IPS-18c (cell line): ENCODE data around the gene RIC8B.

ENCODE experiments used
- H3K4me3 ChIP-seq: 2 replicates; pipeline ENCODE4 v1.7.0; 2013; ENCODE audit warnings: low read depth, mild to moderate bottlenecking, low read length, moderate library complexity; ENCODE audit not compliant: insufficient read depth
- H3K9me3 ChIP-seq: one replicate; pipeline ENCODE4 v1.6.1; 2013; ENCODE audit warnings: mild to moderate bottlenecking, low read length, moderate library complexity; ENCODE audit not compliant: control insufficient read depth, insufficient read depth

RIC8B gene

DNA sequence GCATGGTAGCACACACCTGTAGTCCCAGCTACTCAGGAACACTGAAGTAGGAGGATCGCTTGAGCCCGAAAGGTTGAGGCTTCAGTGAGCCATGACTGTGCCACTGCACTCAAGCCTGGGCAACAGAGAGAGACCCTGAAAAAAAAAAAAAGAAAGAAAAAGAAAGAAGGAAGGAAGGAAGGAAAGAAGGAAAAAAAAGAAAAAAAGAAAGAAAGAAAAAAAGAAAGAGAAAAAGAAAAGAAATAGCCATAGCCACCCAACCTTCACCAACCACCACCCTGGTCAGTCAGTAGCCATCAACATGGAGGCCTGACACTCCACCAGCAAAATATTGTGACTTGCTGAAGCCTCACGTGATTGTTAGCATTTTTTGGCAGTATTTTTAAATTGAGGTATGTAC lies 159.8 kb downstream of the RIC8B start:
- Histone ChIP-seq H3K4me3 (no peak overlapping the region), H3K9me3 (no peaks in the 10 kb centered on the region)
